H9 (cell line): ENCODE results near the gene HHATL. TPM values are rescaled to one million over a fixed set of nuclear protein-coding genes. Genes with fewer than 3 reads are reported as not detected.

Source experiments
- DNase-seq: peaks from one replicate; pipeline ENCODE4 v3.0.0-alpha.2; 2017
- H2AFZ ChIP-seq: one replicate; pipeline ENCODE4 v1.6.1; 2013; ENCODE audit warnings: mild to moderate bottlenecking, low read length, control low read depth, moderate library complexity
- H2AK5ac ChIP-seq: 2 replicates; pipeline ENCODE4 v1.6.1; 2013; ENCODE audit warnings: low read length, control low read depth, mixed read lengths; ENCODE audit not compliant: insufficient read length
- H2BK120ac ChIP-seq: one replicate; pipeline ENCODE4 v1.6.1; 2013; ENCODE audit warnings: low read depth, mild to moderate bottlenecking, low read length, control low read depth, inconsistent platforms; ENCODE audit not compliant: poor library complexity, severe bottlenecking
- H2BK12ac ChIP-seq: 2 replicates; pipeline ENCODE4 v1.6.1; 2013; ENCODE audit warnings: low read length, control low read depth, mixed read lengths, low read depth; ENCODE audit not compliant: insufficient read length
- H2BK15ac ChIP-seq: 2 replicates; pipeline ENCODE4 v1.6.1; 2013; ENCODE audit warnings: low read depth, low read length, control low read depth
- H2BK20ac ChIP-seq: one replicate; pipeline ENCODE4 v1.6.1; 2013; ENCODE audit warnings: low read depth, mild to moderate bottlenecking, low read length, control low read depth, inconsistent platforms; ENCODE audit not compliant: poor library complexity, severe bottlenecking
- H2BK5ac ChIP-seq: 2 replicates; pipeline ENCODE4 v1.6.1; 2013; ENCODE audit warnings: low read length, control low read depth, mixed read lengths; ENCODE audit not compliant: insufficient read length
- H3K14ac ChIP-seq: 2 replicates; pipeline ENCODE4 v1.6.1; 2013; ENCODE audit warnings: low read length, control low read depth; ENCODE audit not compliant: insufficient read depth
- H3K18ac ChIP-seq: 2 replicates; pipeline ENCODE4 v1.6.1; 2013; ENCODE audit warnings: low read depth, mild to moderate bottlenecking, mixed read lengths, low read length, control low read depth; ENCODE audit not compliant: insufficient read length
- H3K23ac ChIP-seq: 2 replicates; pipeline ENCODE4 v1.6.1; 2013; ENCODE audit warnings: low read length, control low read depth, mixed read lengths, low read depth; ENCODE audit not compliant: insufficient read length
- H3K23me2 ChIP-seq: 2 replicates; pipeline ENCODE4 v1.6.1; 2013; ENCODE audit warnings: low read depth, mild to moderate bottlenecking, mixed read lengths, low read length, control low read depth; ENCODE audit not compliant: insufficient read length, poor library complexity, severe bottlenecking
- H3K27ac ChIP-seq: 2 replicates; pipeline ENCODE4 v1.5.1; 2013; ENCODE audit warnings: low read length, control low read depth, mixed read lengths, low read depth; ENCODE audit not compliant: insufficient read length
- H3K27me3 ChIP-seq: 2 replicates; pipeline ENCODE4 v1.6.1; 2013; ENCODE audit warnings: low read length, control low read depth, inconsistent platforms; ENCODE audit not compliant: insufficient read depth
- H3K4ac ChIP-seq: 2 replicates; pipeline ENCODE4 v1.6.1; 2013; ENCODE audit warnings: low read depth, mild to moderate bottlenecking, control low read depth, inconsistent platforms, low read length, moderate library complexity
- H3K4me1 ChIP-seq: 2 replicates; pipeline ENCODE4 v1.6.1; 2013; ENCODE audit warnings: low read length, control low read depth, inconsistent platforms; ENCODE audit not compliant: insufficient read depth
- H3K4me2 ChIP-seq: 2 replicates; pipeline ENCODE4 v1.6.1; 2013; ENCODE audit warnings: low read length, control low read depth, mixed read lengths; ENCODE audit not compliant: insufficient read length, insufficient read depth
- H3K56ac ChIP-seq: 2 replicates; pipeline ENCODE4 v1.6.1; 2013; ENCODE audit warnings: low read depth, mild to moderate bottlenecking, mixed read lengths, low read length, control low read depth; ENCODE audit not compliant: insufficient read length
- H3K79me1 ChIP-seq: 2 replicates; pipeline ENCODE4 v1.6.1; 2013; ENCODE audit warnings: low read depth, mild to moderate bottlenecking, moderate library complexity, low read length, control low read depth, inconsistent platforms; ENCODE audit not compliant: insufficient read depth, poor library complexity, severe bottlenecking
- H3K79me2 ChIP-seq: 2 replicates; pipeline ENCODE4 v1.6.1; 2013; ENCODE audit warnings: low read length, control low read depth, inconsistent platforms; ENCODE audit not compliant: insufficient read depth
- H3K9ac ChIP-seq: 2 replicates; pipeline ENCODE4 v1.6.1; 2013; ENCODE audit warnings: low read length, control low read depth, mixed read lengths; ENCODE audit not compliant: insufficient read length; ENCODE audit errors: extremely low read depth
- H3K9me3 ChIP-seq: one replicate; pipeline ENCODE4 v1.6.1; 2013; ENCODE audit warnings: low read depth, low read length, inconsistent platforms; ENCODE audit not compliant: control insufficient read depth
- H3T11ph ChIP-seq: one replicate; pipeline ENCODE4 v1.6.1; 2013; ENCODE audit warnings: mild to moderate bottlenecking, low read length, control low read depth, inconsistent platforms
- H4K20me1 ChIP-seq: one replicate; pipeline ENCODE4 v1.6.1; 2013; ENCODE audit not compliant: control insufficient read depth, insufficient read length, insufficient read depth
- H4K5ac ChIP-seq: 2 replicates; pipeline ENCODE4 v1.6.1; 2013; ENCODE audit warnings: low read depth, mild to moderate bottlenecking, mixed read lengths, low read length, control low read depth; ENCODE audit not compliant: insufficient read length
- H4K8ac ChIP-seq: replicated peaks from 2 replicates; pipeline ENCODE4 v1.6.1; 2013; ENCODE audit warnings: low read length, control low read depth, mixed read lengths, low read depth; ENCODE audit not compliant: insufficient read length
- H4K91ac ChIP-seq: 2 replicates; pipeline ENCODE4 v1.6.1; 2013; ENCODE audit warnings: low read depth, mild to moderate bottlenecking, moderate library complexity, mixed read lengths, low read length, control low read depth; ENCODE audit not compliant: insufficient read length
- H3K27ac Mint-ChIP-seq, 3 experiments: 2 replicates in 2 of 3; 3 replicates in 1 of 3; pipeline ENCODE4 v1.8.0; 2020 to 2021; ENCODE audit warnings: mixed read lengths in 3 of 3, mild to moderate bottlenecking in 1 of 3, moderate library complexity in 1 of 3
- H3K27me3 Mint-ChIP-seq: 2 replicates; pipeline ENCODE4 v1.8.0; 2021; ENCODE audit warnings: low read depth, mild to moderate bottlenecking, moderate library complexity, mixed read lengths
- H3K36me3 Mint-ChIP-seq, 3 experiments: 2 replicates in 2 of 3; 3 replicates in 1 of 3; pipeline ENCODE4 v1.8.0; 2020 to 2021; ENCODE audit warnings: low read depth in 3 of 3, mixed read lengths in 3 of 3; ENCODE audit not compliant: insufficient read depth in 1 of 3
- H3K4me1 Mint-ChIP-seq, 2 experiments: 2 replicates each; pipeline ENCODE4 v1.8.0; 2020; ENCODE audit warnings: mixed read lengths in 2 of 2
- H3K4me3 Mint-ChIP-seq, 2 experiments: 2 replicates in 1 of 2; 3 replicates in 1 of 2; pipeline ENCODE4 v1.8.0; 2020 to 2021; ENCODE audit warnings: mild to moderate bottlenecking in 2 of 2, mixed read lengths in 2 of 2, moderate library complexity in 1 of 2
- H3K9me3 Mint-ChIP-seq, 2 experiments: 2 replicates in 1 of 2; 3 replicates in 1 of 2; pipeline ENCODE4 v1.8.0; 2020; ENCODE audit warnings: mild to moderate bottlenecking in 2 of 2, mixed read lengths in 2 of 2, moderate library complexity in 1 of 2
- WGBS: extraction: QIAGEN DNeasy Blood & Tissue Kit; methylation state at CpG from one replicate; pipeline ENCODE4 v1.1.7; 2013; ENCODE audit warnings: missing lambda C conversion rate, low lambda C conversion rate, mixed read lengths; ENCODE audit not compliant: insufficient read length; ENCODE audit errors: extremely low coverage; 5-methylcytosine and 5-hydroxymethylcytosine counted together
- total RNA-seq: library from RNA; stranded (reverse); gene quantifications from 2 replicates; pipeline ENCODE4 v1.2.1, GENCODE V29; 2021
- TF ChIP-seq, protein P1 (sequence below): fragments of 200-600 bp; sonication (generic); conservative IDR thresholded peaks from 3 replicates; pipeline ENCODE4 v1.8.0; 2021; ENCODE audit warnings: antibody characterized with exemption, mild to moderate bottlenecking

Gene HHATL
- total RNA-seq, 1 experiment from 2014 or later, result 0.46 TPM

DNA sequence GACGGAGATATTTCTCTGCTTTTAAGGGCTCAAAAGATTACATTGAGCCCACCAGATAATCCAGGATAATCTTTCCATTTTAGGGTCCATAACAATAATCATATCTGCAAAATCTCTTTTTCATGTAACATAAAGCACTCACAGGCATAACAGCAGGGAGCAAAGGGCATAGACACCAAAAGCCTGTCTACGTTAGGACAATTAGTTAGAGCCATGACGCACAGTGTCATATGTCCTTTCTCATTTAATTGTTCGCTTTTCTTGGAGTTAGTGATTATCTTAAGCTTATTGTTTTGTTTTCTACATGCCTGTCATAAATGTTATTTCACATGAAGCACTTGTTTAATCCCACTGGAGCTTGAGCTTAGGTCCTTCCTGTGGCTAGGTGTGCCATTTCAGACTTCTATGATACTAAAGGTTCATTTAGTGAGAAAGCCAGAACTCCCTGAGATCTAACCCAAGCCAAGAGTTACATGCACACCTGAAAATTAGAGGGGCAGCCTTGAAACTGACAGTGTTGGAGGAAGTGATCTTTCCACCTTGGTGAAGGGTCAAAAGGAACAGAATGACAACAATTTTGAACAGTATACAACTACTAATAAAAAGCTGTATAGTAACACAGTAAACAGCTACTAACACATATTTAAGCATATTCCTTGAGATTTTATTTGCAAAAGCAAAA, 11.7 kb upstream of the HHATL start:
- Mint-ChIP-seq H3K27me3 (peaks cover 7% of the 10 kb centered on the region), H3K4me1 (peaks cover 0 to 4% of the 10 kb centered on the region in 2 experiments; a peak in 2 of 4 replicates), H3K9me3 (no peaks in the 10 kb centered on the region; a peak in 1 of 5 replicates), H3K4me3 (no peak overlapping the region), H3K36me3 (no peaks in the 10 kb centered on the region), H3K27ac (no peak overlapping the region)
- Histone ChIP-seq H3K18ac (no peak overlapping the region), H3K4me2 (no peak overlapping the region), H4K91ac (no peak overlapping the region), H2BK12ac (no peak overlapping the region), H3K4me1 (no peaks in the 10 kb centered on the region), H2BK20ac (no peak overlapping the region), H4K5ac (no peak overlapping the region), H3K9ac (no peak overlapping the region), H3K56ac (no peak overlapping the region), H4K8ac (no peak overlapping the region), H3K79me1 (no peaks in the 10 kb centered on the region), H4K20me1 (no peaks in the 10 kb centered on the region), H3K4ac (no peak overlapping the region), H2AK5ac (no peak overlapping the region), H2AFZ (no peak overlapping the region), H3T11ph (no peak overlapping the region), H3K23me2 (no peaks in the 10 kb centered on the region), H3K14ac (no peak overlapping the region), H2BK15ac (no peak overlapping the region), H3K27ac (no peak overlapping the region), H3K23ac (no peak overlapping the region), H3K9me3 (no peaks in the 10 kb centered on the region), H3K79me2 (no peaks in the 10 kb centered on the region), H2BK120ac (no peak overlapping the region), H3K27me3 (no peaks in the 10 kb centered on the region), H2BK5ac (no peak overlapping the region)
- no peak for DNase-seq
- TF ChIP-seq, protein P1, sequence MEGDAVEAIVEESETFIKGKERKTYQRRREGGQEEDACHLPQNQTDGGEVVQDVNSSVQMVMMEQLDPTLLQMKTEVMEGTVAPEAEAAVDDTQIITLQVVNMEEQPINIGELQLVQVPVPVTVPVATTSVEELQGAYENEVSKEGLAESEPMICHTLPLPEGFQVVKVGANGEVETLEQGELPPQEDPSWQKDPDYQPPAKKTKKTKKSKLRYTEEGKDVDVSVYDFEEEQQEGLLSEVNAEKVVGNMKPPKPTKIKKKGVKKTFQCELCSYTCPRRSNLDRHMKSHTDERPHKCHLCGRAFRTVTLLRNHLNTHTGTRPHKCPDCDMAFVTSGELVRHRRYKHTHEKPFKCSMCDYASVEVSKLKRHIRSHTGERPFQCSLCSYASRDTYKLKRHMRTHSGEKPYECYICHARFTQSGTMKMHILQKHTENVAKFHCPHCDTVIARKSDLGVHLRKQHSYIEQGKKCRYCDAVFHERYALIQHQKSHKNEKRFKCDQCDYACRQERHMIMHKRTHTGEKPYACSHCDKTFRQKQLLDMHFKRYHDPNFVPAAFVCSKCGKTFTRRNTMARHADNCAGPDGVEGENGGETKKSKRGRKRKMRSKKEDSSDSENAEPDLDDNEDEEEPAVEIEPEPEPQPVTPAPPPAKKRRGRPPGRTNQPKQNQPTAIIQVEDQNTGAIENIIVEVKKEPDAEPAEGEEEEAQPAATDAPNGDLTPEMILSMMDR, result no peak
- WGBS, result no CpG with 5 or more reads among the region's 4 CpGs
